Testis (tissue), 2 donors: ENCODE data around the gene FYB1.

Experiments used
- CTCF ChIP-seq, 3 experiments: fragments of 450-650 bp in 2 of 3; fragments of 200-600 bp in 1 of 3; sonication (generic) in 1 of 3; IDR thresholded peaks; one replicate each; pipeline ENCODE4 v1.5.1; 2016 to 2019; ENCODE audit warnings: antibody characterized with exemption in 3 of 3, mild to moderate bottlenecking in 2 of 3, moderate library complexity in 1 of 3
- POLR2A ChIP-seq: fragments of 450-650 bp; IDR thresholded peaks from one replicate; pipeline ENCODE4 v1.6.1; 2017; ENCODE audit warnings: antibody characterized with exemption, mild to moderate bottlenecking, moderate library complexity

DNA sequence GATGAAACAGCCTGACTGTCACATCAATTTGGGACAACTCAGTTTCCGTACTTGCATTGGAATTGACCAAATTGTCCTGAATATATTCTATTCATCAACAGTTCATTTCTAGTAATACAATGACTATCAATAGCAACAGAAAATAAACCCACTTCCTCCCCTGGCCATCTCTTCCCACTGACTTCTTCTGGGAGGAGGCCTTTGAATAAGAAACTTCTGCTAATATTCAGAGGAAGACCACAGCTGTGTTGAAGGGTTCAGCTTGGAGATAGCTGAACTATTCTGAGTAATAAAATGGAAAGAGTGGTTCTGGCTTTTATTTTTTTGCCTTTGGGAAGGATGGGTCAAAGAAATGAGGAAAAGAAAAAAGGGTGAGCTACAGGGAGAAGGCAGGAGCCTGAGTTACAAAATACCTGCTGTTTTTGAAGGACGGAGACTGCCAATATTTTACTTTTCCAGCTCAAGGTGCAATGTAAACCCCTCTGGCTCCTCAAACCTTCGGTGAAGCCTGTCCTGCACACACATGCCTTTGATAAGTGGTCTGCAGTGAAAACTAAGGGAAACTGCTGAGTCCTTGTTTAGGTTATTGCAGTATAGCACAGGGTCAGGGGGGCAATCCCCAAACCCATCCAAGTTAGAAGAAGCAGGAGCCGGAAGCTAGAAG is 29.9 kb downstream of the FYB1 start:
- TF ChIP-seq CTCF (IDR thresholded peaks at IDR 0.05) (no peak), POLR2A (no peak)
